A549 treated with DMSO at 1 μM for 4 hours (cell line): ENCODE data around the gene AATF. TPM values are rescaled to one million over a fixed set of nuclear protein-coding genes. Genes with fewer than 3 reads are reported as not detected.

ENCODE experiments used
- total RNA-seq: library from RNA; stranded (reverse); fragments of 200-300 nt; extraction: Qiagen RNA extraction; gene quantifications from 5 replicates; pipeline ENCODE4 v1.2.3, GENCODE V29; 2022; ENCODE audit warnings: low read depth

The AATF gene, protein sequence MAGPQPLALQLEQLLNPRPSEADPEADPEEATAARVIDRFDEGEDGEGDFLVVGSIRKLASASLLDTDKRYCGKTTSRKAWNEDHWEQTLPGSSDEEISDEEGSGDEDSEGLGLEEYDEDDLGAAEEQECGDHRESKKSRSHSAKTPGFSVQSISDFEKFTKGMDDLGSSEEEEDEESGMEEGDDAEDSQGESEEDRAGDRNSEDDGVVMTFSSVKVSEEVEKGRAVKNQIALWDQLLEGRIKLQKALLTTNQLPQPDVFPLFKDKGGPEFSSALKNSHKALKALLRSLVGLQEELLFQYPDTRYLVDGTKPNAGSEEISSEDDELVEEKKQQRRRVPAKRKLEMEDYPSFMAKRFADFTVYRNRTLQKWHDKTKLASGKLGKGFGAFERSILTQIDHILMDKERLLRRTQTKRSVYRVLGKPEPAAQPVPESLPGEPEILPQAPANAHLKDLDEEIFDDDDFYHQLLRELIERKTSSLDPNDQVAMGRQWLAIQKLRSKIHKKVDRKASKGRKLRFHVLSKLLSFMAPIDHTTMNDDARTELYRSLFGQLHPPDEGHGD
- 131 to 146 TPM (median 139 TPM) in 5 replicates for total RNA-seq

DNA sequence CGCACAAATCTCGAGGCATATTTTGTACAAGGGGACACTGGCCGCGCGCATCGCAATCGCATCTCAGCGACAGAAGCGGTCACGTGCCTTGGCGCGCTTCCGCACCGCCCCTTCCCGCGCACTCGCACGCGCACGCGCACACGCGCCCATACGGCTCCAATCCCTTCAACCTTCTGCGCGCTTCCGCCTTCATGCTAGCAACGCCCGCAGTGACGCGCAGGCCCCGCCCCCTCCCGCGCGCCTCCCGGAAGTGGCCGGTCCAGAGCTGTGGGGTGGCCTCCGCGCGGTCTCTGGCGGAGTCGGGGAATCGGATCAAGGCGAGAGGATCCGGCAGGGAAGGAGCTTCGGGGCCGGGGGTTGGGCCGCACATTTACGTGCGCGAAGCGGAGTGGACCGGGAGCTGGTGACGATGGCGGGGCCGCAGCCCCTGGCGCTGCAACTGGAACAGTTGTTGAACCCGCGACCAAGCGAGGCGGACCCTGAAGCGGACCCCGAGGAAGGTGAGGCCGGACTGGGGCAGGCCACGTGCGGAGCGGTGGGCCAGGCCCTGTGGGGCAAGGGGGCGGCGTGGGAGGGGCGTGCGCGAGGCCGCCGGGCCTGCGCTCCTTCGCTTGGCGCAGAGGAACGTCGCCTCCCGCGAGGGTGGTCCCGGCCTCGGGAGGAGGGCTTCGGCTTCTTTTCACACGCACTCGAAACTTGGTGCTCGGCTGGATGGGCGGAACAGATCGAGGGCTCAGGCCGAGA is at the start of gene AATF:
Gene AATF (plus strand): TSS at position 238 of the 744 bp plus-strand sequence. CDS start 172 bp downstream, at position 410.

DNA sequence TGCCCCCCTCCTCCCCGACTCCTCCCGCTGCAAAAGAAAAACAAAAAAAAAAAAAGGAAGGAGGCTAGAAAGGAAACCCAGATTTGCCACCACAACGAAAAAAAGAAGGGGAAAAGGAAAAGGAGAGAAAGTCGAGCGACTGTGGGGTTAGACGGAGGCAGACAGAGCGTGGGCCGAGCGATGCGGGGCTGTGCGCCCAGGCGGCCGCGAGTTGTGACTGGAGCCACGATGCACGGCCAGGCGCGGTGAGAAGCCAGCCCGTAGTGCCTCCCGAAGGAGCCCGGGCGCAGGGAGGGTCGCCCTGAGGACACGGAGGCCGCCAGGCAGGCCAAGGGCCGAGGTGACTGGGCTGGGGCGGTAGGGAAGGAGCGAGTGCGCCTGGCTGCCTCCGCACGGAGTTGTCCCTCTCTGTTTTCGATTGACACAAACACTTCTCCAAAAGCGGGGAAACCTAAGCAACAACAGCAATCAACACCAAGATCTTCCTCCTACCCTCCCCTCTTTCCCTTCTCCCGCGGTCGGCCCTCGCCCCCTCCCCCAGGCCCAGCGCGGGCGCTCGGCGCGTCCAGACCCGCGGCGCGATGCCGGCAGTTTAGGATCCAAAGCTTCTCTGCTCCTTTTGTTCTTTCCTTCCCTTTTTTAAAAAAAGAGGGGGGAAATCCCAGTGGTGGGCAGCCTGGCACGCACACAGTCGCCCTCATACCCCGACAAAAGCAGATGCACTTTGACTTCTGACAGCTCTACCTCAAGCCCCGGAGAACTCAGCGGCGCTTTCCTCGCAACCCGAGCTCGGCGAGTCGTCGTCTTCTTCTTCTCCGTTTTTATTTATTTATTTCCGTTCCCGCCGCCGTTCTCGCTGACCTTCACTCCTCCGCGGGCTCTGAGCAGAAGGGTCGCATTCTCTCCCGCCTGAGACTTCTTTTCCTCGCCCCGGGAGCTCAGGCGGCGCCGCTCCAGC is 11.5 kb upstream of the AATF start, which contains the start of gene LHX1:
Gene LHX1 (plus strand): TSS at position 475 of the 958 bp plus-strand sequence. CDS start 723 bp downstream, outside the sequence.

Other genes with a start within 250 kb of the AATF start
- 2.8 to 5.2 TPM (median 3.7 TPM) in 5 replicates for gene LHX1, start 11.5 kb upstream of the AATF start, total RNA-seq